Activated naive CD8-positive, alpha-beta T cell (primary cell): Measurements from ENCODE around the gene MRPL9.

Experiments used
- H3K27ac Mint-ChIP-seq: one replicate; pipeline ENCODE4 v1.8.0; 2021; ENCODE audit warnings: mixed read lengths
- H3K27me3 Mint-ChIP-seq: one replicate; pipeline ENCODE4 v1.8.0; 2021; ENCODE audit warnings: mixed read lengths
- H3K36me3 Mint-ChIP-seq: one replicate; pipeline ENCODE4 v1.8.0; 2021; ENCODE audit warnings: mixed read lengths
- H3K4me1 Mint-ChIP-seq: one replicate; pipeline ENCODE4 v1.8.0; 2021; ENCODE audit warnings: low read depth, mixed read lengths
- H3K4me3 Mint-ChIP-seq: one replicate; pipeline ENCODE4 v1.8.0; 2021; ENCODE audit warnings: mild to moderate bottlenecking, mixed read lengths
- H3K9me3 Mint-ChIP-seq: one replicate; pipeline ENCODE4 v1.8.0; 2021; ENCODE audit warnings: low read depth, mixed read lengths

MRPL9 gene

DNA sequence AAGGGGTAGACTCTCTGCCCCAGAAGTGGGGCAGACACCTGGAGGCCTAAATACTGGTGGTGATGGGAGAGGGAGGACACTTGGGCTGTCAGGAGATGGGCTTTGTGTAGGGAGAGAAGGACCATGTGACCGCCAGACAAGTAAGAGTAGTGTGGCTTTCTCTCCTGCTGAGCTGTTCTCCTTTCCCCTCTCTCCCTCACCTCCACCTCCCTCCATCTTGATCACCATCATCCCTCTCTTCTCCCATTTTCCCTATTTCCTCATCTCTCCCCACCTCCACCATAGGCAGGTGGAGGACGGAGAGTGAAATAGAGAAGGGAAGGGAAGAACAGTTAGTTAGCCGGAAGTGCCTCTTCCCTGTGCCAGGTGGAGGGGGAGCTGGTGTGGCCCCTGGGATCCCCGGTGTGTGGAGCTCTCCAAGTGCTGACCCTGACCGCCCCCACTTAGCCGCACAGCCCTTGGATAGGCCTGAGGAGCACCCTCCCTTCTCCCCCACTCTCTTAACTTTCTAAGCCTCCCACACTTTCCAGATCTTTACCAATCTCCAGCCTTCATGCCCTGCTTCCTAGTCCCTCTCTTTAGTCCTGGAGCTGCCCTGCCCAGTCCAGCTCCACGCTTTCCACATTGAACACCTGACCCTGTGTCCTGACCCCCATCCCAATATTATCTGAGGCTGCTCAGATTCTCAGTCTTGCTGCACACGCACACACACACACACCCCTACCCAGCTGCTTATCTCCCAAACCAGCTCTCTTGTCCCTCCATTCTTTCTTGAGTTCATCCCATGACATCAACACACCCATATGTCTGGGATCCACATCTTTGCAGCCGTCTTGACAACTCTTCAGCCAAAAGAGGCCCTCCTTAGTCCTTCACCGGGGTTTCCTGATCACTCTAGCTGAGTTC, 48.2 kb downstream of the MRPL9 start:
- H3K4me3 Mint-ChIP-seq = no peak overlapping the region
- H3K4me1 Mint-ChIP-seq = peaks cover 7% of the 10 kb centered on the region
- no peaks in the 10 kb centered on the region for H3K36me3 Mint-ChIP-seq
- no peak overlapping the region for H3K27ac Mint-ChIP-seq
- H3K27me3 Mint-ChIP-seq = peaks cover 27% of the 10 kb centered on the region
- H3K9me3 Mint-ChIP-seq = no peaks in the 10 kb centered on the region

DNA sequence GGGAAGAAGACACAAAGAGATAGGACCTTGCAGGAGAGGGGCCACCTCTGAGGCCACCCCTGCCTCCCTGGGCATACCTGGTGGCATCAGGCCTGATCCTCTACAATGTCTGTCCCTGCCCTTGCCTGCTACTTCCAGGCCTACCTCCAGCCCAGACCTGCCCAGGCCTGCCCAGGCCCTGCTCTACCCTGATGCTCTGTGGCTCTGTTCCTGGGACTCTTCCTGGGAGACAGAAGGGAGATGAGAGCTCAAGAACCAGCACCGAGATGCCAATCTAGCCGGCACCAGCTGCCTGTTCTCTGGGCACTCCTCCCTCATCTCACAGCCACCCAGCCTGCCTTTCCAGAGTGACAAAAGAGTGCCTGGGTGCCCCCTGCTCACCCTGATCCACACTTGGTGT, 49.4 kb downstream of the MRPL9 start:
- Mint-ChIP-seq H3K4me3 (no peak overlapping the region), H3K27me3 (peaks cover 22% of the 10 kb centered on the region), H3K9me3 (no peaks in the 10 kb centered on the region), H3K4me1 (peaks cover 6% of the 10 kb centered on the region), H3K36me3 (no peaks in the 10 kb centered on the region), H3K27ac (no peak overlapping the region)

DNA sequence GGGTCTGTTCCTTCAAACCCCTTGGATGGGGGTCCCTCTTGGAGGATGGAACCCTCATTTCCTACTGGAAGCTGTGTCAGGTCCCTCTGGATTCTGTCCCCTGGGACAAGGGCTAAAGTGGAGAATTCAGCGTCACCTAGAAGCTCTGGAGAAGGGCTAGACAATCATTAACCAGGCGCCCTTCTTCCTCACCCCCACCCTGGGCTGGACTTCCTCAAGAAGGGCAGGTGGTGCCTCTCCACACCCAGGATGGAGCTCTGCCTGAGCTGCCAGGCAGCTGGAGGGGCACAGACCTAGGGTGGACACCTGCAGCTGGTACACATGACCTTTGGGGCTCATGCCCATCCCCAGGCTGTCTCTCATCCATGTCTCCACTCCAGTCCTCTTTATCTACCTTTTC, 50.3 kb downstream of the MRPL9 start:
- Mint-ChIP-seq H3K36me3 (no peaks in the 10 kb centered on the region), H3K27ac (no peak overlapping the region), H3K4me3 (no peak overlapping the region), H3K27me3 (peaks cover 17% of the 10 kb centered on the region), H3K9me3 (no peaks in the 10 kb centered on the region), H3K4me1 (peaks cover 6% of the 10 kb centered on the region)

DNA sequence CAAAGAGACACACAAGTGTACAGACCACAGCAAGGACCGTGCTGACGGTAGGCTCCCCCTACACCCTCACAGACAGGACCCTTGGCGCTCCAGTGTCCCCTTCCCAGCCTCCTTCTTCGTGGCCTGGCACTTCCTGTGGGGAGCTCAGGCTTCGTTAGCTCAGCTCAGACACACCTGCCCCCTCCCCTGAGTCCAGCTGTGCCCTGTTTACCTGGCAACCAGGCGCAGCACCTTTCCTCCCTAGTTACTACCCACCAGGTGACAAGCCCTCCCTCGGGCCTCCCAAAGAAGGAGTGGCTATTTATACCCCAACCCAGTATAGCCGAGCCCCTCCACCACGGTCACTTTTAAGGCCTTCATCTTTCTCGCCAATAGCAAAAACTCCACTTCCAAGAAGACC, 51.3 kb downstream of the MRPL9 start:
- Mint-ChIP-seq H3K36me3 (no peaks in the 10 kb centered on the region), H3K27ac (no peak overlapping the region), H3K4me3 (no peak overlapping the region), H3K27me3 (peaks cover 11% of the 10 kb centered on the region), H3K9me3 (no peaks in the 10 kb centered on the region), H3K4me1 (peaks cover 3% of the 10 kb centered on the region)

DNA sequence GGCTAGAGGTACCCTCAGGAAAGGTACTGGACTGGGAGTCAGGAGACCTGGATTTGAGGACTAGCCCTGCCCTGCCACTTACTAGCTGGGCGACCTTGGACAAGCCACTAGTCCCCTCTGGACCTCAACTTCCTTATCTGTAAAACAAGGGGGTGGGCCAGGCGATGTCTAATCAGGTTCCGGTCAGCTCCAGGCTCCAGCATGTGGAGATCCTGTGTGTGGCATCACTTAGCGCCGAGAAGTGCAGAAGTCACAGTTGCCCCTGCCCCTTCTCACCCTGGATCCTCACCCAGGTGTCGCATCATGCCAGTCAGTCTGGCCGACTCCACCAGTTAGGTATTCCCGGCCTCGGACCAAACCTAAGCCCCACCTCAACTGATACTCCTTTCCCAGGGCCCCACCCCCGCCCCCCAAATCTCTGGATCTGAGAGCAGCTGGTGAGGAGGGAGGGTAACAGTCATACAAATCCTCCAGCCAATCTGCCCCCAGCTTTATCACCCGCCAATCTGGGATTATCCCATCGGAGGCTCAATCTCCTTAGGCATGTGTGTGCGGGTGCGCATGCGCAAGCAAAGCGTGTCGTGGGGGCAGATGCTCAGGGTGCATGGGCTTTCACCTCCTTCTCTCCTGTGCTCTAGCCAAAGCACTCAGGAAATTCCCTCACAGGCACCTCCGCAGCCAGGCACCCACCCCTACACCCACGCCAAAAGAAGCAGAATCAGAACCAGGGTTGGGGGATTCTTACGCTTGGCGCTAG, 52.1 kb downstream of the MRPL9 start:
- no peak overlapping the region for H3K4me3 Mint-ChIP-seq
- peaks cover 9% of the 10 kb centered on the region for H3K27me3 Mint-ChIP-seq
- H3K36me3 Mint-ChIP-seq = no peaks in the 10 kb centered on the region
- no peaks in the 10 kb centered on the region for H3K9me3 Mint-ChIP-seq
- H3K4me1 Mint-ChIP-seq = no peaks in the 10 kb centered on the region
- no peak overlapping the region for H3K27ac Mint-ChIP-seq

DNA sequence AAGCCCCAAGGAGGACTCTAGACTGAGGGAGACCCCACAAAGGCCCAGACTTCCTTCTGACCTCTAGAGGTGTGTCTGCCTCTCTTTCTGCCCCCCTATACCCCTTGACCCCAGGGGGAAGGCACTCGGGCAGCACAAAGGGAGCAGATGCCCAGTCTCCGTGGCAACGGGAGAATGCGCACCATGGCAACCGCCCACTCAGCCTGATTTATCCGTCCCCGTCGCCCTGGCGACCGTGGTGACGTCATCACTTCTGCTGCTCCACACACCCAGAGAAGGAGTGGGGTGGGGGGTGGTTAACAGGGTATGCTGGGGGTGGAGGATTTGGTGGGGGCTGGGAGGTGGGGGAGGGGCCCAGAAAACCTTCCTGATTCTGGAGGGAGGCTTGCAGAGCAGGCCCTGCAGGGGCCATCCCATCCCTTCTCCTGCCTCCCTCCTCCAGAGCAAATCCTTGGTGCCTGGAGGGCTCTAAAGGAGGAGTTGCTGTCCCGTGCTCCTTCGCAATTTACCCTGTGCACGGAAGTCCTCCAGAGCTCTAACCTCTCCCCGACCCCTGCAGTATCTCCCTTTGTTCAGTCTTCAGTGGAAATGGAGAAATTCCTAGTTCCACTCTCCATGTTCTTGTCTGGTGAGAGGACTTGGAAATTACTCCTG, 53.0 kb downstream of the MRPL9 start:
- no peak overlapping the region for H3K27ac Mint-ChIP-seq
- H3K9me3 Mint-ChIP-seq = no peaks in the 10 kb centered on the region
- no peak overlapping the region for H3K4me3 Mint-ChIP-seq
- H3K4me1 Mint-ChIP-seq = no peaks in the 10 kb centered on the region
- H3K27me3 Mint-ChIP-seq = peaks cover 4% of the 10 kb centered on the region
- no peaks in the 10 kb centered on the region for H3K36me3 Mint-ChIP-seq
